Neutrophil (primary cell): Measurements from ENCODE around the gene OSBPL7.

Source experiments
- H3K27ac ChIP-seq: fragments of 200-600 bp; sonication (generic); 2 replicates; pipeline ENCODE4 v1.5.1; 2016; ENCODE audit warnings: mild to moderate bottlenecking, moderate library complexity
- H3K27me3 ChIP-seq: fragments of 200-600 bp; sonication (generic); 2 replicates; pipeline ENCODE4 v1.6.0; 2016; ENCODE audit warnings: mild to moderate bottlenecking
- H3K36me3 ChIP-seq: fragments of 200-600 bp; sonication (generic); 2 replicates; pipeline ENCODE4 v1.5.1; 2017
- H3K4me1 ChIP-seq, 2 experiments: fragments of 200-600 bp in 1 of 2; sonication (generic) in 1 of 2; 1 replicate in 1 of 2; 2 replicates in 1 of 2; pipeline versions ENCODE4 v1.5.1 to v1.6.1; 2013 to 2016; ENCODE audit warnings: low read depth in 1 of 2, low read length in 1 of 2, mild to moderate bottlenecking in 1 of 2, moderate library complexity in 1 of 2; ENCODE audit not compliant: control insufficient read depth in 1 of 2, insufficient read depth in 1 of 2
- H3K4me3 ChIP-seq, 2 experiments: fragments of 200-600 bp in 1 of 2; sonication (generic) in 1 of 2; 1 replicate in 1 of 2; 2 replicates in 1 of 2; pipeline ENCODE4 v1.5.1; 2013 to 2016; ENCODE audit warnings: low read depth in 1 of 2, low read length in 1 of 2, mild to moderate bottlenecking in 1 of 2, moderate library complexity in 1 of 2
- H3K9me3 ChIP-seq: fragments of 200-600 bp; sonication (generic); 2 replicates; pipeline ENCODE4 v1.5.1; 2016
- CTCF ChIP-seq: fragments of 200-600 bp; sonication (generic); IDR thresholded peaks from 2 replicates; pipeline ENCODE4 v1.5.1; 2016; ENCODE audit warnings: antibody characterized with exemption

OSBPL7 gene

GRCh38 chr17:47820033-47820789 is 1.4 kb downstream of the OSBPL7 start:
- Histone ChIP-seq H3K27me3 (no peaks in the 10 kb centered on the region), H3K27ac (no peak overlapping the region), H3K36me3 (peaks cover 60% of the 10 kb centered on the region), H3K4me3 (no peak overlapping the region), H3K9me3 (no peaks in the 10 kb centered on the region), H3K4me1 (peaks cover 13 to 25% of the 10 kb centered on the region in 2 experiments)
- no peak for TF ChIP-seq CTCF

- TF ChIP-seq CTCF: no peak
- H3K27me3 ChIP-seq: no peaks in the 10 kb centered on the region
- H3K4me1 ChIP-seq: peaks cover 13 to 25% of the 10 kb centered on the region in 2 experiments
- H3K9me3 ChIP-seq: no peaks in the 10 kb centered on the region
- H3K36me3 ChIP-seq: peaks cover 61% of the 10 kb centered on the region
- H3K4me3 ChIP-seq: no peak overlapping the region
- no peak overlapping the region for H3K27ac ChIP-seq
These were observed 2.1 kb downstream of the OSBPL7 start for GRCh38 chr17:47819475-47819874.

GRCh38 chr17:47818002-47818695 is 3.4 kb downstream of the OSBPL7 start:
- Histone ChIP-seq H3K4me1 (peaks cover 13 to 25% of the 10 kb centered on the region in 2 experiments), H3K27ac (no peak overlapping the region), H3K36me3 (peaks cover 61% of the 10 kb centered on the region), H3K4me3 (no peak overlapping the region), H3K27me3 (no peaks in the 10 kb centered on the region), H3K9me3 (no peaks in the 10 kb centered on the region)
- TF ChIP-seq CTCF: no peak

GRCh38 chr17:47816947-47817346 is 4.6 kb downstream of the OSBPL7 start:
- H3K36me3 ChIP-seq: peaks cover 71% of the 10 kb centered on the region
- H3K4me1 ChIP-seq: peaks cover 13 to 22% of the 10 kb centered on the region in 2 experiments
- H3K4me3 ChIP-seq: no peak overlapping the region
- H3K27ac ChIP-seq: no peak overlapping the region
- H3K9me3 ChIP-seq: no peaks in the 10 kb centered on the region
- TF ChIP-seq CTCF: no peak
- no peaks in the 10 kb centered on the region for H3K27me3 ChIP-seq

GRCh38 chr17:47816111-47816735 is 5.4 kb downstream of the OSBPL7 start:
- H3K36me3 ChIP-seq: peaks cover 77% of the 10 kb centered on the region
- no peaks in the 10 kb centered on the region for H3K27me3 ChIP-seq
- no peaks in the 10 kb centered on the region for H3K9me3 ChIP-seq
- H3K4me3 ChIP-seq: no peak overlapping the region
- no peak for TF ChIP-seq CTCF
- H3K4me1 ChIP-seq: peaks cover 6 to 15% of the 10 kb centered on the region in 2 experiments
- H3K27ac ChIP-seq: no peak overlapping the region
